D341Med (cell line): ENCODE data around the gene ANO9.
"Not testable (repeated sequence)": the region's sequence is repeated elsewhere in the genome, so short reads cannot be mapped to it uniquely, and the experiment has no call there.

ENCODE experiments used
- DNase-seq: peaks from one replicate; pipeline ENCODE4 v3.0.0; 2012; ENCODE audit warnings: low spot score

Gene ANO9

GRCh38 chr11:471468-472145 is 29.8 kb upstream of the ANO9 start:
- DNase-seq: no peak

GRCh38 chr11:469684-470560 is 28.1 kb upstream of the ANO9 start:
- no peak for DNase-seq

GRCh38 chr11:469026-469683 is 27.3 kb upstream of the ANO9 start:
- DNase-seq: not testable (repeated sequence)

GRCh38 chr11:468493-468892 is 26.7 kb upstream of the ANO9 start:
- no peak for DNase-seq

GRCh38 chr11:468036-468435 is 26.2 kb upstream of the ANO9 start:
- no peak for DNase-seq

- DNase-seq: no peak
Measured at GRCh38 chr11:465896-466530, 24.2 kb upstream of the ANO9 start.

- no peak for DNase-seq
Measured at GRCh38 chr11:464316-464715, 22.5 kb upstream of the ANO9 start.

GRCh38 chr11:462107-462890 is 20.5 kb upstream of the ANO9 start:
- DNase-seq: no peak

- DNase-seq: no peak
Measured at GRCh38 chr11:461626-462025, 19.8 kb upstream of the ANO9 start.

GRCh38 chr11:460331-461199 is 18.8 kb upstream of the ANO9 start:
- no peak for DNase-seq

GRCh38 chr11:459511-460220 is 17.9 kb upstream of the ANO9 start:
- DNase-seq: no peak

GRCh38 chr11:457111-457760 is 15.4 kb upstream of the ANO9 start:
- DNase-seq: no peak

GRCh38 chr11:456533-456932 is 14.7 kb upstream of the ANO9 start:
- no peak for DNase-seq

GRCh38 chr11:455566-456147 is 13.8 kb upstream of the ANO9 start:
- no peak for DNase-seq

- no peak for DNase-seq
Measured at GRCh38 chr11:454801-455565, 13.2 kb upstream of the ANO9 start.

- no peak for DNase-seq
Measured at GRCh38 chr11:454043-454442, 12.2 kb upstream of the ANO9 start.

GRCh38 chr11:453564-453963 is 11.8 kb upstream of the ANO9 start:
- no peak for DNase-seq

- no peak for DNase-seq
Measured at GRCh38 chr11:452916-453527, 11.2 kb upstream of the ANO9 start.
